Left ventricle myocardium superior (tissue), 1 donor: ENCODE results near the gene ALKBH5. TPM values are rescaled to one million over a fixed set of nuclear protein-coding genes. Genes with fewer than 3 reads are reported as not detected.

ENCODE experiments used
- ATAC-seq: fragments of 200-7000 bp; cut with Tn5 transposase; one replicate; pipeline ENCODE4 v1.9.1; 2020; ENCODE audit warnings: mild to moderate bottlenecking, moderate library complexity
- DNase-seq: peaks from one replicate; pipeline ENCODE4 v3.0.0-alpha.2; 2020
- intact Hi-C: fragments of 100-400 bp; cut with micrococcal nuclease; formaldehyde crosslinking; loops from one replicate; pipeline ENCODE4 v1.11.0; 2022
- long read RNA-seq: library from polyadenylated mRNA; unstranded; transcript quantifications from one replicate; pipeline ENCODE4 v2.0.0, GENCODE V29; 2021
- total RNA-seq: library from RNA; stranded (reverse); fragmentation: NEBNext Ultra II Directional; extraction: Animal tissue kit (Norgen Biotek cat#: 25700); gene quantifications from one replicate; pipeline ENCODE4 v1.2.1, GENCODE V29; 2021
- donor health status: DM: no; HTN: yes; CAD: no; lungs with severe emphysema.

Gene ALKBH5
- total RNA-seq, result 197 TPM
- long read RNA-seq, transcript ALKBH5-201 (4 exons, 2,748 nt), result major isoform, 645 of 742 reads
- long read RNA-seq, partial matches to known transcripts, result 82 of 742 reads
- long read RNA-seq, other reads (novel, unspliced or antisense), result 15 of 742 reads

GRCh38 chr17:18183334-18184142 lies at the start of gene ALKBH5:
Gene ALKBH5 (plus strand): TSS chr17:18183828. CDS start chr17:18184244, 416 bp downstream.
- DNase-seq (peak; percentile 97), ATAC-seq (peak; percentile 90)
- intact Hi-C loops, result no loop called here

GRCh38 chr17:18136357-18136756 lies 47.3 kb upstream of the ALKBH5 start:
- no peak for DNase-seq
- intact Hi-C loops, result no loop called here

GRCh38 chr17:18138065-18138749 lies 45.4 kb upstream of the ALKBH5 start:
- DNase-seq (no peak), ATAC-seq (no peak)
- intact Hi-C loops, result no loop called here

More at GRCh38 chr17:18136357-18136756, 47.3 kb upstream of the ALKBH5 start:
- no peak for ATAC-seq

GRCh38 chr17:18139092-18139491 lies 44.5 kb upstream of the ALKBH5 start:
- intact Hi-C loops, result no loop called here
- DNase-seq (no peak), ATAC-seq (no peak)

GRCh38 chr17:18139498-18139897 lies 44.1 kb upstream of the ALKBH5 start:
- ATAC-seq (no peak), DNase-seq (no peak)
- intact Hi-C loops, result no loop called here

GRCh38 chr17:18139949-18140348 lies 43.7 kb upstream of the ALKBH5 start:
- ATAC-seq, result peak; percentile 25
- intact Hi-C loops, result loop anchor here (5.0 kb wide), 1 partner anchor 77 kb away; no protein-coding TSS in a partner anchor
- DNase-seq, result no peak

- intact Hi-C loops, result loop anchor here (5.0 kb wide), 1 partner anchor 77 kb away; no protein-coding TSS in a partner anchor
- DNase-seq (no peak), ATAC-seq (no peak)
These were observed 43.0 kb upstream of the ALKBH5 start for GRCh38 chr17:18140648-18141047.

GRCh38 chr17:18141210-18141803 lies 42.3 kb upstream of the ALKBH5 start:
- ATAC-seq (peak; percentile 50), DNase-seq (no peak)
- intact Hi-C loops, result loop anchor here (5.0 kb wide), 1 partner anchor 76 kb away; no protein-coding TSS in a partner anchor

- DNase-seq, result no peak
- intact Hi-C loops, result loop anchor here (5.0 kb wide), 1 partner anchor 75 kb away; no protein-coding TSS in a partner anchor
- ATAC-seq, result no peak
These were observed 41.2 kb upstream of the ALKBH5 start for GRCh38 chr17:18142417-18142816.

- DNase-seq (no peak), ATAC-seq (no peak)
- intact Hi-C loops, result loop anchor here (5.0 kb wide), 1 partner anchor 74 kb away; no protein-coding TSS in a partner anchor
These were observed 40.3 kb upstream of the ALKBH5 start for GRCh38 chr17:18143044-18143936.

- DNase-seq (no peak), ATAC-seq (no peak)
- intact Hi-C loops, result loop anchor here (5.0 kb wide), 1 partner anchor 73 kb away; no protein-coding TSS in a partner anchor
These were observed 39.4 kb upstream of the ALKBH5 start for GRCh38 chr17:18144261-18144660.

GRCh38 chr17:18144855-18145254 lies 38.8 kb upstream of the ALKBH5 start:
- intact Hi-C loops, result loop anchor here (5.0 kb wide), 1 partner anchor 72 kb away; no protein-coding TSS in a partner anchor
- ATAC-seq, result no peak

GRCh38 chr17:18145811-18146210 lies 37.8 kb upstream of the ALKBH5 start:
- DNase-seq (no peak), ATAC-seq (no peak)
- intact Hi-C loops, result no loop called here

More at GRCh38 chr17:18144855-18145254, 38.8 kb upstream of the ALKBH5 start:
- no peak for DNase-seq

- ATAC-seq (no peak), DNase-seq (no peak)
- intact Hi-C loops, result no loop called here
These were observed 37.4 kb upstream of the ALKBH5 start for GRCh38 chr17:18146259-18146658.

- intact Hi-C loops, result no loop called here
- DNase-seq (no peak), ATAC-seq (no peak)
These were observed 36.6 kb upstream of the ALKBH5 start for GRCh38 chr17:18146980-18147379.

GRCh38 chr17:18148586-18148985 lies 35.0 kb upstream of the ALKBH5 start:
- ATAC-seq (no peak), DNase-seq (no peak)
- intact Hi-C loops, result no loop called here

GRCh38 chr17:18151290-18151689 lies 32.3 kb upstream of the ALKBH5 start:
- no peak for DNase-seq
- intact Hi-C loops, result no loop called here
- no peak for ATAC-seq

GRCh38 chr17:18155179-18155578 lies 28.4 kb upstream of the ALKBH5 start:
- DNase-seq (no peak), ATAC-seq (no peak)
- intact Hi-C loops, result no loop called here
